WTC11 (cell line): ENCODE results near the gene CHL1. TPM values are rescaled to one million over a fixed set of nuclear protein-coding genes. Genes with fewer than 3 reads are reported as not detected.

Experiments
- ATAC-seq: fragments of 200-7000 bp; cut with Tn5 transposase; 2 replicates; pipeline ENCODE4 v1.10.0; 2021; ENCODE audit warnings: mild to moderate bottlenecking, moderate library complexity
- CTCF ChIA-PET: fragments of 300-600 bp; sonication (Branson Sonifier 250); formaldehyde crosslinking; loops from one replicate; lab custom pipeline; 2021; ENCODE audit warnings: antibody characterized with exemption; lab: Charles Lee
- POLR2A ChIA-PET: fragments of 350-600 bp; sonication (Branson Sonifier 250); formaldehyde crosslinking; loops from one replicate; lab custom pipeline; 2021; ENCODE audit warnings: antibody characterized with exemption; lab: Charles Lee
- DNase-seq: peaks from one replicate; pipeline ENCODE4 v3.0.0; 2021; ENCODE audit warnings: low spot score
- H3K27ac Mint-ChIP-seq: 2 replicates; pipeline ENCODE4 v1.8.0; 2021; ENCODE audit warnings: mixed read lengths
- H3K27me3 Mint-ChIP-seq: 2 replicates; pipeline ENCODE4 v1.8.0; 2021; ENCODE audit warnings: low read depth, mild to moderate bottlenecking, moderate library complexity, mixed read lengths
- H3K36me3 Mint-ChIP-seq: 2 replicates; pipeline ENCODE4 v1.8.0; 2021; ENCODE audit warnings: mixed read lengths
- H3K4me1 Mint-ChIP-seq: 2 replicates; pipeline ENCODE4 v1.8.0; 2022; ENCODE audit warnings: mixed read lengths
- H3K4me3 Mint-ChIP-seq: 2 replicates; pipeline ENCODE4 v1.8.0; 2021; ENCODE audit warnings: mild to moderate bottlenecking, moderate library complexity, mixed read lengths
- H3K9me3 Mint-ChIP-seq: 2 replicates; pipeline ENCODE4 v1.8.0; 2021; ENCODE audit warnings: mixed read lengths
- EMX1 ChIP-seq: fragments of 250-450 bp; sonication (Bioruptor Pico); IDR thresholded peaks from 2 replicates; pipeline ENCODE4 v1.8.0; 2021; ENCODE audit warnings: mild to moderate bottlenecking
- FOXK1 ChIP-seq: sonication (generic); formaldehyde crosslinking; IDR thresholded peaks from 2 replicates; pipeline ENCODE4 v1.8.0; 2022; ENCODE audit warnings: mild to moderate bottlenecking, moderate library complexity, missing genetic modification reagents
- JUN ChIP-seq: sonication (generic); formaldehyde crosslinking; IDR thresholded peaks from 2 replicates; pipeline ENCODE4 v1.8.0; 2023; ENCODE audit warnings: mild to moderate bottlenecking, missing genetic modification reagents
- MXD4 ChIP-seq: fragments of 250-450 bp; sonication (Bioruptor Pico); IDR thresholded peaks from 2 replicates; pipeline ENCODE4 v1.8.0; 2021; ENCODE audit warnings: mild to moderate bottlenecking, moderate library complexity, borderline replicate concordance
- NR2C2 ChIP-seq: sonication (generic); formaldehyde crosslinking; IDR thresholded peaks from 2 replicates; pipeline ENCODE4 v1.8.0; 2022; ENCODE audit warnings: mild to moderate bottlenecking, missing genetic modification reagents
- OVOL2 ChIP-seq: fragments of 250-450 bp; sonication (Bioruptor Pico); IDR thresholded peaks from 2 replicates; pipeline ENCODE4 v1.9.0; 2021; ENCODE audit warnings: mild to moderate bottlenecking, borderline replicate concordance
- RELA ChIP-seq: sonication (generic); formaldehyde crosslinking; IDR thresholded peaks from 2 replicates; pipeline ENCODE4 v1.8.1; 2022; ENCODE audit warnings: missing genetic modification reagents, mild to moderate bottlenecking, borderline replicate concordance
- RORB ChIP-seq: fragments of 250-450 bp; sonication (Bioruptor Pico); IDR thresholded peaks from 2 replicates; pipeline ENCODE4 v1.9.0; 2021; ENCODE audit warnings: mild to moderate bottlenecking
- SMAD3 ChIP-seq: sonication (generic); formaldehyde crosslinking; IDR thresholded peaks from 2 replicates; pipeline ENCODE4 v1.8.0; 2022; ENCODE audit warnings: missing genetic modification reagents, mild to moderate bottlenecking, borderline replicate concordance
- TP53 ChIP-seq: sonication (generic); formaldehyde crosslinking; IDR thresholded peaks from 2 replicates; pipeline ENCODE4 v1.8.1; 2023; ENCODE audit warnings: mild to moderate bottlenecking, missing genetic modification reagents
- ZNF121 ChIP-seq: sonication (generic); formaldehyde crosslinking; IDR thresholded peaks from 2 replicates; pipeline ENCODE4 v1.8.0; 2023; ENCODE audit warnings: missing genetic modification reagents
- ZNF512 ChIP-seq: sonication (generic); formaldehyde crosslinking; IDR thresholded peaks from 2 replicates; pipeline ENCODE4 v1.8.1; 2022; ENCODE audit warnings: missing genetic modification reagents, borderline replicate concordance
- total RNA-seq: library from RNA; stranded (reverse); gene quantifications from 3 replicates; pipeline ENCODE4 v1.2.3, GENCODE V29; 2021
- TF ChIP-seq, protein P1 (sequence below): sonication (generic); formaldehyde crosslinking; IDR thresholded peaks from 2 replicates; pipeline ENCODE4 v1.8.0; 2022; ENCODE audit warnings: mild to moderate bottlenecking, missing genetic modification reagents
- TF ChIP-seq, protein P2 (sequence below): fragments of 250-450 bp; sonication (Bioruptor Pico); conservative IDR thresholded peaks from 2 replicates; pipeline ENCODE4 v1.9.0; 2021; ENCODE audit warnings: mild to moderate bottlenecking
- TF ChIP-seq, protein P3 (sequence below): fragments of 250-450 bp; sonication (Bioruptor Pico); IDR thresholded peaks from 2 replicates; pipeline ENCODE4 v1.8.0; 2021; ENCODE audit warnings: mild to moderate bottlenecking

CHL1 gene
- total RNA-seq, 1 experiment from 2014 or later, result not detected

DNA sequence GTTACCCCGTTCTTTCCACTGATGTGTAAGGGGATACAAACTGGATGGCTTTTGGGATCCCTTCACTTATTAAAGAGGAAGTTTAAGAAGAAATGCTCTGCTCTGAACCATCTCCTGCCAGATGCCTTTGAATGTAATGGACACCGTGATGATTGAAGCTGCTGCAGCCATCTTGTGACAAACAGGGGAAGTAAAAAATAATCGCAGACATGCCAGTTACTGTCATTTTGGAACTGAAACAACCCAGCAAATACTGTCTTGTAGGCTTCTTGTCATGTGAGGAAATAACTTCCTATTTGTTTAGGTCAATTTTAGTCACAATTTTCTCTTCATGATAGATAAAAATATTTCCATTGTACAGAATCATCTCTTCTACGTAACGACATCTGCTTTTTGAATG, 224.0 kb downstream of the CHL1 start (continued):
- TF ChIP-seq, protein P1, sequence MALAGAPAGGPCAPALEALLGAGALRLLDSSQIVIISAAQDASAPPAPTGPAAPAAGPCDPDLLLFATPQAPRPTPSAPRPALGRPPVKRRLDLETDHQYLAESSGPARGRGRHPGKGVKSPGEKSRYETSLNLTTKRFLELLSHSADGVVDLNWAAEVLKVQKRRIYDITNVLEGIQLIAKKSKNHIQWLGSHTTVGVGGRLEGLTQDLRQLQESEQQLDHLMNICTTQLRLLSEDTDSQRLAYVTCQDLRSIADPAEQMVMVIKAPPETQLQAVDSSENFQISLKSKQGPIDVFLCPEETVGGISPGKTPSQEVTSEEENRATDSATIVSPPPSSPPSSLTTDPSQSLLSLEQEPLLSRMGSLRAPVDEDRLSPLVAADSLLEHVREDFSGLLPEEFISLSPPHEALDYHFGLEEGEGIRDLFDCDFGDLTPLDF (CRISPR knock-in tag), result no peak
- TF ChIP-seq, all 79 proteins: peak for 0

DNA sequence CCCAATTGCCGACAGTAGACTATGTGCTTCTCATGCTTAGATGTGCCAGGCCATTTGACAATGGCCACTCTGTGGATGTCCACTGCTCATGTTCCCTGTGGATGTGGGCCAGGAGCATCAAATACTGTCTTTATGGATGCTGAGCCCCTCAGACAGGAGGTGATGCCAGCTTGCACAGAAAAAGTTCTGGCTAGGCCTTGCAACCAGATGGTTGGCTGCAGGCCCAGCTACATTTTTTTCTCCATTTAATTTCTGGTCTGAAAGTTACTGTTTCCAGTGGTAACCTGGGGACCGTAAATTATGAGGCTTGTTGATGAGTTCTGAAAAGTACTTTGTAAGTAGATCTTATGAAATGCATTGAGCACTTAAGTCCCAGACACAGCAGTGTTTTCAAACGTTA, 228.5 kb downstream of the CHL1 start:
- ChIA-PET POLR2A (no interaction called here), CTCF (no interaction called here)
- Mint-ChIP-seq H3K9me3 (peaks cover 76% of the 10 kb centered on the region), H3K4me3 (no peak overlapping the region), H3K4me1 (no peaks in the 10 kb centered on the region), H3K27ac (no peak overlapping the region), H3K27me3 (no peaks in the 10 kb centered on the region; the same call in 1 of the 2 replicates), H3K36me3 (peaks cover 64% of the 10 kb centered on the region)
- DNase-seq (no peak), ATAC-seq (no peak)
- TF ChIP-seq JUN (CRISPR knock-in tag) (no peak), OVOL2 (CRISPR knock-in tag) (no peak), RORB (no peak)

- POLR2A ChIA-PET, result no interaction called here
- no peaks in the 10 kb centered on the region for H3K4me1 Mint-ChIP-seq
- H3K4me3 Mint-ChIP-seq, result no peak overlapping the region
- no peak for TF ChIP-seq NR2C2 (CRISPR knock-in tag)
- H3K27me3 Mint-ChIP-seq, result no peaks in the 10 kb centered on the region
- H3K27ac Mint-ChIP-seq, result no peak overlapping the region
- CTCF ChIA-PET, result no interaction called here
- DNase-seq (no peak), ATAC-seq (no peak)
- H3K36me3 Mint-ChIP-seq, result peaks cover 58% of the 10 kb centered on the region
- H3K9me3 Mint-ChIP-seq, result peaks cover 74% of the 10 kb centered on the region
Observed at GRCh38 chr3:426072-426471, 229.5 kb downstream of the CHL1 start.

- ChIA-PET CTCF (no interaction called here), POLR2A (no interaction called here)
- Mint-ChIP-seq H3K4me1 (no peaks in the 10 kb centered on the region), H3K9me3 (peaks cover 83% of the 10 kb centered on the region), H3K4me3 (no peak overlapping the region), H3K27ac (no peak overlapping the region), H3K36me3 (peaks cover 62% of the 10 kb centered on the region), H3K27me3 (no peaks in the 10 kb centered on the region)
- TF ChIP-seq EMX1 (no peak), ZNF512 (CRISPR knock-in tag) (no peak), SMAD3 (CRISPR knock-in tag) (no peak), MXD4 (CRISPR knock-in tag) (no peak), FOXK1 (CRISPR knock-in tag) (no peak), TP53 (CRISPR knock-in tag) (no peak), ZNF121 (CRISPR knock-in tag) (no peak), RELA (CRISPR knock-in tag) (no peak)
- TF ChIP-seq, protein P2, sequence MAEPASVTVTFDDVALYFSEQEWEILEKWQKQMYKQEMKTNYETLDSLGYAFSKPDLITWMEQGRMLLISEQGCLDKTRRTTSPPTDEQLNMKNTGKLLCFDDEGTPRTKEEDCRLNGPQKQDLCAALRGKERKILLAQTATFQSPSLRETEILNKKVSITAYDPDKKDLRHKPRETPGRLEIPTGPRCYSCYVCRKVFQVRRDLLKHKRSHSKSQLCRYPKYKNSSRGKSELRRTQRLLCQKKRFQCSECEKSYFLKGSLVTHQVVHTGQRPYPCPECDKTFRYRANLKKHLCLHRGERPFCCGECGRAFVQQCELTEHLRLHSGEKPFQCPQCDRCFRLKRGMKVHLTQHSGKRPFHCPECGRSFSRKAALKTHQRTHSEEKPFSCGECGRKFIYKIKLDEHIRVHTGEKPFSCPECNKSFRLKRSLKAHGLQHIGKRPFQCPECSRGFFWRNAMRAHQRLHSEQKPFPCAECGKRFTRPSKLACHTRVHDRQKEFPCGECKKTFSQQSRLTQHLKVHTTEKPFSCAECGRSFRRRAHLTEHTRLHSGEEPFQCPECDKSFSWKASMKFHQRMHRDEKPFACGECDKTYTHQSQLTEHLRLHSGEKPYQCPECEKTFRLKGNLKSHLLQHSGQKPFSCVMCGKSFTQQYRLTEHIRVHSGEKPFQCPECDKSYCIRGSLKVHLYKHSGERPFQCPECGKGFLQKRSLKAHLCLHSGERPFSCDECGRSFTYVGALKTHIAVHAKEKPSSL (CRISPR knock-in tag), result no peak
- TF ChIP-seq, protein P3, sequence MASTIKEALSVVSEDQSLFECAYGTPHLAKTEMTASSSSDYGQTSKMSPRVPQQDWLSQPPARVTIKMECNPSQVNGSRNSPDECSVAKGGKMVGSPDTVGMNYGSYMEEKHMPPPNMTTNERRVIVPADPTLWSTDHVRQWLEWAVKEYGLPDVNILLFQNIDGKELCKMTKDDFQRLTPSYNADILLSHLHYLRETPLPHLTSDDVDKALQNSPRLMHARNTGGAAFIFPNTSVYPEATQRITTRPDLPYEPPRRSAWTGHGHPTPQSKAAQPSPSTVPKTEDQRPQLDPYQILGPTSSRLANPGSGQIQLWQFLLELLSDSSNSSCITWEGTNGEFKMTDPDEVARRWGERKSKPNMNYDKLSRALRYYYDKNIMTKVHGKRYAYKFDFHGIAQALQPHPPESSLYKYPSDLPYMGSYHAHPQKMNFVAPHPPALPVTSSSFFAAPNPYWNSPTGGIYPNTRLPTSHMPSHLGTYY (CRISPR knock-in tag), result no peak
- ATAC-seq, result no peak
- no peak for DNase-seq
Observed at GRCh38 chr3:427128-427527, 230.6 kb downstream of the CHL1 start.
